HepG2 (cell line): Measurements from ENCODE around the gene ATP5F1A. TPM values are rescaled to one million over a fixed set of nuclear protein-coding genes. Genes with fewer than 3 reads are reported as not detected.

Experiments used
- ATAC-seq: fragments of 200-7000 bp; cut with Tn5 transposase; 3 replicates; pipeline ENCODE4 v1.9.1; 2020; ENCODE audit warnings: mild to moderate bottlenecking, moderate library complexity
- BruUV-seq: library from RNA; stranded (reverse); fragments of 400-500 nt; replicated peaks from 2 replicates; lab custom pipeline; 2021; lab: Mats Ljungman, UMichigan
- CTCF ChIA-PET: fragments of 300-600 bp; formaldehyde crosslinking; extraction: SDS; loops from one replicate; lab custom pipeline; 2021; ENCODE audit warnings: low total read pairs, inconsistent platforms, low intra/inter-chr PET ratio; lab: Yijun Ruan, JAX
- POLR2A ChIA-PET: fragments of 350-600 bp; sonication (Branson Sonifier 250); formaldehyde crosslinking; loops from one replicate; lab custom pipeline; 2020; ENCODE audit warnings: antibody characterized with exemption, inconsistent platforms; lab: Yijun Ruan, JAX
- DNase-seq: peaks from one replicate; pipeline ENCODE4 v3.0.0-alpha.2; 2015; ENCODE audit warnings: low spot score
- FAIRE-seq: peaks from 3 replicates; lab custom pipeline; 2011; peaks lifted over from hg19 to GRCh38; lab: Jason Lieb, UNC
- H2AFZ ChIP-seq: one replicate; pipeline ENCODE4 v1.6.1; 2011; ENCODE audit warnings: low read length, inconsistent platforms
- H3K27ac ChIP-seq: fragments of 300-600 bp; 3 replicates; pipeline ENCODE4 v1.8.0; 2011; ENCODE audit warnings: mixed run types, mild to moderate bottlenecking, mixed read lengths, low read length, inconsistent platforms; ENCODE audit not compliant: insufficient read depth; ENCODE audit errors: extremely low read length
- H3K27me3 ChIP-seq, 2 experiments: fragments of 200-600 bp in 1 of 2; 2 replicates in 1 of 2; 3 replicates in 1 of 2; pipeline versions ENCODE4 v1.6.0 to v1.8.0; 2011; ENCODE audit warnings: low read length in 2 of 2, mild to moderate bottlenecking in 2 of 2, moderate library complexity in 2 of 2, inconsistent platforms in 1 of 2; ENCODE audit not compliant: insufficient read depth in 2 of 2, control insufficient read depth in 1 of 2
- H3K36me3 ChIP-seq, 2 experiments: fragments of 200-600 bp in 1 of 2; replicated peaks in 1 of 2; 2 replicates in 1 of 2; 3 replicates in 1 of 2; pipeline versions ENCODE4 v1.5.1 to v1.8.0; 2011; ENCODE audit warnings: low read length in 2 of 2, inconsistent platforms in 1 of 2; ENCODE audit not compliant: insufficient read depth in 2 of 2, control insufficient read depth in 1 of 2
- H3K4me1 ChIP-seq: 2 replicates; pipeline ENCODE4 v1.5.1; 2012; ENCODE audit warnings: low read length, inconsistent platforms; ENCODE audit not compliant: insufficient read depth
- H3K4me2 ChIP-seq: 2 replicates; pipeline ENCODE4 v1.6.0; 2011; ENCODE audit warnings: low read depth, low read length, inconsistent platforms
- H3K4me3 ChIP-seq, 3 experiments: fragments of 200-600 bp in 1 of 3; sonication (generic), shearing (Covaris generic) in 1 of 3; replicated peaks in 1 of 3; 2 replicates each; pipeline ENCODE4 v1.5.1; 2011 to 2016; ENCODE audit warnings: low read length in 3 of 3, inconsistent platforms in 2 of 3, low read depth in 2 of 3, mild to moderate bottlenecking in 2 of 3, control low read depth in 1 of 3, mixed read lengths in 1 of 3; ENCODE audit not compliant: insufficient read depth in 1 of 3
- H3K79me2 ChIP-seq: one replicate; pipeline ENCODE4 v1.6.1; 2011; ENCODE audit warnings: low read length, inconsistent platforms; ENCODE audit not compliant: insufficient read depth
- H3K9ac ChIP-seq: 2 replicates; pipeline ENCODE4 v1.6.0; 2011; ENCODE audit warnings: mild to moderate bottlenecking, low read depth, low read length, inconsistent platforms; ENCODE audit not compliant: insufficient read depth
- H3K9me3 ChIP-seq: 2 replicates; pipeline ENCODE4 v1.5.1; 2012; ENCODE audit warnings: mild to moderate bottlenecking, low read length
- H4K20me1 ChIP-seq: 2 replicates; pipeline ENCODE4 v1.6.0; 2011; ENCODE audit warnings: inconsistent platforms, mild to moderate bottlenecking, low read length, moderate library complexity; ENCODE audit not compliant: insufficient read depth
- BCL6 ChIP-seq: IDR thresholded peaks from 2 replicates; pipeline ENCODE4 v1.6.1; 2016; ENCODE audit warnings: missing genetic modification reagents, missing compliant biosample characterization
- EED ChIP-seq: sonication (generic); formaldehyde crosslinking; IDR thresholded peaks from 2 replicates; pipeline ENCODE4 v1.5.0; 2020; ENCODE audit warnings: mild to moderate bottlenecking, missing genetic modification reagents
- ELF4 ChIP-seq: sonication (generic); formaldehyde crosslinking; IDR thresholded peaks from 2 replicates; pipeline ENCODE4 v1.5.0; 2020; ENCODE audit warnings: missing genetic modification reagents, mild to moderate bottlenecking, moderate library complexity, borderline replicate concordance
- KLF16 ChIP-seq, 2 experiments: sonication (generic) in 1 of 2; formaldehyde crosslinking in 1 of 2; IDR thresholded peaks; 2 replicates each; pipeline versions ENCODE4 v1.6.1 to v1.8.0; 2016 to 2023; ENCODE audit warnings: missing genetic modification reagents in 2 of 2, missing compliant biosample characterization in 1 of 2
- NFE2L2 ChIP-seq: fragments of 150-350 bp; IDR thresholded peaks from 2 replicates; pipeline ENCODE4 v1.6.1; 2014; ENCODE audit warnings: low read length
- NR2F2 ChIP-seq: IDR thresholded peaks from 2 replicates; pipeline ENCODE4 v1.6.1; 2012; ENCODE audit warnings: low read depth, inconsistent platforms, borderline replicate concordance
- PATZ1 ChIP-seq: sonication (generic); formaldehyde crosslinking; IDR thresholded peaks from 2 replicates; pipeline ENCODE4 v1.4.0; 2020; ENCODE audit warnings: missing genetic modification reagents
- PLRG1 ChIP-seq: fragments of 450-650 bp; conservative IDR thresholded peaks from 2 replicates; pipeline ENCODE4 v1.6.1; 2016
- POLR2AphosphoS5 ChIP-seq: IDR thresholded peaks from 2 replicates; pipeline ENCODE4 v1.6.1; 2012; ENCODE audit warnings: low read depth, low read length
- REXO4 ChIP-seq: sonication (generic); formaldehyde crosslinking; IDR thresholded peaks from 2 replicates; pipeline ENCODE4 v1.8.0; 2022; ENCODE audit warnings: missing genetic modification reagents, mild to moderate bottlenecking, borderline replicate concordance
- RFX5 ChIP-seq: IDR thresholded peaks from 2 replicates; pipeline ENCODE4 v1.6.1; 2011; ENCODE audit warnings: low read depth, low read length, improper control_type of control experiment
- SAP130 ChIP-seq: IDR thresholded peaks from 2 replicates; pipeline ENCODE4 v1.6.1; 2016; ENCODE audit warnings: low read depth
- SIN3B ChIP-seq: fragments of 150-350 bp; IDR thresholded peaks from 2 replicates; pipeline ENCODE4 v1.6.1; 2014; ENCODE audit warnings: low read length
- U2AF2 ChIP-seq: fragments of 200-400 bp; formaldehyde crosslinking; IDR thresholded peaks from 2 replicates; pipeline ENCODE4 v1.6.1; 2017; ENCODE audit warnings: low read depth, mild to moderate bottlenecking, low read length
- YY1 ChIP-seq: IDR thresholded peaks from 2 replicates; pipeline ENCODE4 v1.6.1; 2011; ENCODE audit warnings: low read length, low read depth, moderate library complexity, mild to moderate bottlenecking; ENCODE audit not compliant: insufficient read depth, insufficient replicate concordance
- ZNF180 ChIP-seq: sonication (generic); formaldehyde crosslinking; IDR thresholded peaks from 2 replicates; pipeline ENCODE4 v1.4.0; 2020; ENCODE audit warnings: low read depth, missing genetic modification reagents, borderline replicate concordance
- ZNF251 ChIP-seq: sonication (generic); formaldehyde crosslinking; IDR thresholded peaks from 2 replicates; pipeline ENCODE4 v1.9.0; 2021; ENCODE audit warnings: mild to moderate bottlenecking, missing genetic modification reagents
- ZNF747 ChIP-seq: sonication (generic); formaldehyde crosslinking; IDR thresholded peaks from 2 replicates; pipeline ENCODE4 v1.8.1; 2023; ENCODE audit warnings: missing genetic modification reagents, mild to moderate bottlenecking, borderline replicate concordance
- ZNF850 ChIP-seq: sonication (generic); formaldehyde crosslinking; conservative IDR thresholded peaks from 2 replicates; pipeline ENCODE4 v1.9.0; 2021; ENCODE audit warnings: mild to moderate bottlenecking, missing genetic modification reagents
- ZNF879 ChIP-seq: sonication (generic); formaldehyde crosslinking; IDR thresholded peaks from 2 replicates; pipeline ENCODE4 v1.8.1; 2023; ENCODE audit warnings: missing genetic modification reagents
- WGBS: methylation state at CpG from one replicate; pipeline ENCODE4 v1.1.6; 2017; ENCODE audit warnings: low lambda C conversion rate; 5-methylcytosine and 5-hydroxymethylcytosine counted together
- in situ Hi-C: cut with HindIII; loops from 2 replicates; pipeline ENCODE4 v1.10.0; 2017; ENCODE audit warnings: low pct_unique_long_range_greater_than_20kb; ENCODE audit not compliant: extremely low pct_ligation_motif_present
- intact Hi-C: fragments of 100-400 bp; cut with micrococcal nuclease; formaldehyde crosslinking; loops from one replicate; pipeline ENCODE4 v1.10.0; 2022; ENCODE audit not compliant: unreplicated experiment
- polyA plus RNA-seq, 8 experiments: library from polyadenylated mRNA; depleted of rRNA in 3 of 8; stranded (reverse) in 7 of 8; unstranded in 1 of 8; fragments of >200 nt; fragmentation: Illumina TruSeq in 4 of 8; extraction: Trizol in 4 of 8; gene quantifications; 2 replicates each; pipeline versions ENCODE4 v1.2.1 to v1.2.3, GENCODE V29; 2011 to 2016; ENCODE audit warnings: low read depth in 4 of 8, missing spikeins in 1 of 8, mixed read lengths in 1 of 8; ENCODE audit not compliant: insufficient read depth in 1 of 8
- total RNA-seq, 5 experiments: library from RNA; depleted of rRNA; stranded (reverse); fragments of >200 nt; fragmentation: Illumina TruSeq; extraction: Trizol; gene quantifications; 2 replicates each; pipeline ENCODE4 v1.2.3, GENCODE V29; 2016; ENCODE audit warnings: low read depth in 1 of 5

Gene ATP5F1A
- total and polyA plus RNA-seq, 2 of the 13 experiments (the other 11 are each of a cell fraction or from before 2014, with no cell fraction given): 459 to 922 TPM

- no peaks in the 10 kb centered on the region for H4K20me1 ChIP-seq
- ChIA-PET POLR2A (no interaction called here), CTCF (no interaction called here)
- peaks cover 1 to 32% of the 10 kb centered on the region in 2 experiments; a peak in 3 of 5 replicates for H3K27me3 ChIP-seq
- H3K9ac ChIP-seq: no peak overlapping the region
- H3K4me3 ChIP-seq: no peak overlapping the region
- no peak for DNase-seq
- 49% methylated on average over 6 of the region's 6 CpGs for WGBS
- TF ChIP-seq SAP130 (CRISPR knock-in tag): no peak
- TF ChIP-seq ZNF251 (CRISPR knock-in tag): no peak
- no peak for TF ChIP-seq ZNF879 (CRISPR knock-in tag)
- no peak for TF ChIP-seq ZNF747
- no peak for TF ChIP-seq YY1
- TF ChIP-seq RFX5: no peak
- no peak for TF ChIP-seq BCL6
- TF ChIP-seq SIN3B: no peak
- TF ChIP-seq ZNF180: no peak
- TF ChIP-seq PLRG1: no peak
- no peak for TF ChIP-seq POLR2AphosphoS5
- TF ChIP-seq ELF4 (CRISPR knock-in tag): no peak
- no peak overlapping the region for H2AFZ ChIP-seq
- intact Hi-C loops: no loop called here
- no TSS peak for BruUV-seq
- no peaks in the 10 kb centered on the region for H3K9me3 ChIP-seq
- in situ Hi-C loops: no loop called here
- FAIRE-seq: no peak
- H3K4me1 ChIP-seq: peaks cover 1% of the 10 kb centered on the region
- no peak overlapping the region for H3K27ac ChIP-seq
- ATAC-seq: peak; percentile 82
- H3K4me2 ChIP-seq: no peak overlapping the region
- H3K36me3 ChIP-seq: no peaks in the 10 kb centered on the region
- H3K79me2 ChIP-seq: no peaks in the 10 kb centered on the region
Measured at GRCh38 chr18:46046126-46046525, 52.0 kb downstream of the ATP5F1A start.

- no TSS peak for BruUV-seq
- no peaks in the 10 kb centered on the region for H3K36me3 ChIP-seq
- H4K20me1 ChIP-seq: no peaks in the 10 kb centered on the region
- WGBS: 40% methylated on average over 3 of the region's 3 CpGs
- H3K4me1 ChIP-seq: 0 out of 2 replicates have a peak, but pooled peaks cover 6% of the 10 kb centered on the region
- CTCF ChIA-PET: no interaction called here
- no peak overlapping the region for H3K4me2 ChIP-seq
- DNase-seq (no peak), FAIRE-seq (no peak), ATAC-seq (no peak)
- no peak overlapping the region for H2AFZ ChIP-seq
- no peaks in the 10 kb centered on the region for H3K9me3 ChIP-seq
- peaks cover 5 to 33% of the 10 kb centered on the region in 2 experiments; a peak in 3 of 5 replicates for H3K27me3 ChIP-seq
- no peak overlapping the region for H3K4me3 ChIP-seq
- H3K9ac ChIP-seq: no peak overlapping the region
- POLR2A ChIA-PET: no interaction called here
- no peaks in the 10 kb centered on the region for H3K79me2 ChIP-seq
- in situ Hi-C loops (no loop called here), intact Hi-C loops (no loop called here)
- H3K27ac ChIP-seq: no peak overlapping the region
- TF ChIP-seq REXO4 (CRISPR knock-in tag) (no peak), ZNF850 (CRISPR knock-in tag) (no peak), KLF16 (CRISPR knock-in tag; IDR thresholded peaks at IDR 0.05) (no peak), U2AF2 (no peak), NR2F2 (no peak), NFE2L2 (no peak), PATZ1 (no peak), EED (no peak)
Measured at GRCh38 chr18:46042571-46043123, 55.4 kb downstream of the ATP5F1A start.
